RPMI8226 (cell line): ENCODE results near the gene CDH23.

ENCODE experiments used
- DNase-seq: peaks from one replicate; pipeline ENCODE4 v3.0.0-alpha.2; 2015

The CDH23 gene

DNA sequence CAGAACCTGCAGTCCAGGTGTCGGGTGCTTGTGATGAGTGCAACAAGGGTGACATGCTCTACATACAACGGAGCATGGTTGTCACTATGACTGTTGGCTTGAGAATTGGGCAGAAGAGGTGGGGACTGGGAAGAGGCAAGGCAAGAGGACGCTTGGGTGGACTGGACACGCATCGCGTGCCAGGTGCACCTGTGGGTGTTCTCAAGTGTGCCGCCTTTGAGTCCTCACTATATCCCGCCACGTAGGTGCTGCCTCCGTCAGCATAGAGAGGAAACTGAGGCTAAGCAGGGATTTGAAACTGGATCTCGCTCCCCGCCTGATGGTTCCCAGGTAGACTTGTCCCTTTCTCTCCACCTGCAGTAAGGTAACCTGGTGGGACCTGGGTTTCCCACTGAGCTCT is 27.2 kb downstream of the CDH23 start:
- no peak for DNase-seq

DNA sequence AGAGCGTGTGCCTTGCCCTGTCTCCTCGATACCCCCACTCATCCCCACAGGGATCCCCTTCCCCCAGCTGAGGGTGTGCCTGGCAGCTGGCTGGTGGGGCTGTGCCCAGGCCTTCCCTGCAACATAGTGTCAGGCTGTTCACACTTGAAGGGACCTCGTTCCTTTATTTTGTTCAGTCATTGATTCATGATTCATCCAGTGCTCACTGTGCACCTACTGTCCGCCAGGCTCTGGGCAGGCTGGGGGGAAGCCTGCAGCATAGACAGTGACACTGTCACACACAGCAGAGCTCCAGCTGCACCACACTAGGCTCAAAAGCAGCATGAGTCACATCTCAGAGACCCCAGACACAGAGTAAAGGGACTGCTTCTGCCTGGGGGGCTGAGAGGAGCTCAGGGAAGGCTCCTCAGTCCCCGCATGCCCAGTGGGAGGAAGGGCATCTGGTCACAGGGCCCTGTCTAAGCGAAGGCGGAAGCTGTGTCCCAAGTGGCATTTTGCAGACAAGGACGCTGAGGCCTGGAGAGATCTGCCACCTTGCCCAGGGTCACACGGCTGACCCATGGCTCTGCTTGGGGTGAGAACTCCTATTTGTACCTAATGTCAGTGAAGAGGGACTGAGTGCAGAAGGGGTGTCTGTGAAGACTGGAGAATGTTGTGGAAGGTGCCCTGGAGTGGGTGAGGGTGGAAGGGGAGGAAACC is 27.9 kb downstream of the CDH23 start:
- no peak for DNase-seq

DNA sequence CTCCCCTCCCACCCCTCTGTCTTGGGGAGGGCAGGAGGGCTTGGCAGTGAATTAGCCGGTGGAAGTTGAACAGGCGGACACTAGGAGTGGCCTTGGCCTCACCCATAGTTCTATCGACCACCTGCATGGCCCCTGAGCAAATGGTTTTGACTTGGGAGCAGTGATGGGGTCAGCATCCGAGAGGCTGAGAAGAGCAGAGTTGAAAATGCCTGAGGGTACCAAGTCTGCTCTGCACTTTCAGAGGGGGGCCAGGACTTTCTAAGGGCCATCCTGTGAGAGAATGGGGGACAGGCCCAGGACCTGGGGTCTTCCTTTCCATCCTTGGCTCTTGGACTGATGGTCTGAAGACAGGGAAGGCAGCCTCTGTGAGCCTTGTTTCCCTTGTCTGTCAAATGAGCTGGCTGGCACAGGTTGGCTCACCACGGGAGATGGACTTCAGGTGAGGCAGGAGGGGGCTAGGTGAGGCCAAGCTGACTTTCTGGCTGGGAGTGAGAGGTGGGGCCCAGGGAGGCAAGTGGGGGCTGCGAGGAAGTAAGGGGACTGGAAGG is 29.4 kb downstream of the CDH23 start:
- DNase-seq: no peak

- no peak for DNase-seq
Measured at GRCh38 chr10:71427246-71427645, 30.5 kb downstream of the CDH23 start.

- no peak for DNase-seq
Measured at GRCh38 chr10:71429304-71429703, 32.6 kb downstream of the CDH23 start.

DNA sequence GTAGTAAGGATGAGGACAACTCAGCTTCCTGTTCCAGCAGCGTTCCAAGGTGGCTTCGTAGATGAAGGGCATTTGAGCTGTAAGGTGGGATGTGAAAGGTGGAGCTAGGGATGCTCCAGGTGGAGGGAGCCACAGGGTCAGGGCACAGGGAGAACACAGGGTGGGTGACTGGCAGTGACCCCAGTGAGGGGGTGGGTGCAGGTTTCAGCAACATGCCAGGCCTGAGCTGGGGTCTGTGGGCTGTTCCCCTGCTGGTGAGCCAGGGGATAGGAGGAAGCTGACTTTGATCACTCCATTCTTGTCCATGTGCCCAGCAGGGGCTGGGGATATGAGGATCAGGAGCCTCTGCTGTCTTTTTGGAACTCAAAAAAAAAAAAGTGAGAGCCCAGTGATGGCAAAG is 33.2 kb downstream of the CDH23 start:
- no peak for DNase-seq

- no peak for DNase-seq
Measured at GRCh38 chr10:71431239-71432100, 34.8 kb downstream of the CDH23 start.

DNA sequence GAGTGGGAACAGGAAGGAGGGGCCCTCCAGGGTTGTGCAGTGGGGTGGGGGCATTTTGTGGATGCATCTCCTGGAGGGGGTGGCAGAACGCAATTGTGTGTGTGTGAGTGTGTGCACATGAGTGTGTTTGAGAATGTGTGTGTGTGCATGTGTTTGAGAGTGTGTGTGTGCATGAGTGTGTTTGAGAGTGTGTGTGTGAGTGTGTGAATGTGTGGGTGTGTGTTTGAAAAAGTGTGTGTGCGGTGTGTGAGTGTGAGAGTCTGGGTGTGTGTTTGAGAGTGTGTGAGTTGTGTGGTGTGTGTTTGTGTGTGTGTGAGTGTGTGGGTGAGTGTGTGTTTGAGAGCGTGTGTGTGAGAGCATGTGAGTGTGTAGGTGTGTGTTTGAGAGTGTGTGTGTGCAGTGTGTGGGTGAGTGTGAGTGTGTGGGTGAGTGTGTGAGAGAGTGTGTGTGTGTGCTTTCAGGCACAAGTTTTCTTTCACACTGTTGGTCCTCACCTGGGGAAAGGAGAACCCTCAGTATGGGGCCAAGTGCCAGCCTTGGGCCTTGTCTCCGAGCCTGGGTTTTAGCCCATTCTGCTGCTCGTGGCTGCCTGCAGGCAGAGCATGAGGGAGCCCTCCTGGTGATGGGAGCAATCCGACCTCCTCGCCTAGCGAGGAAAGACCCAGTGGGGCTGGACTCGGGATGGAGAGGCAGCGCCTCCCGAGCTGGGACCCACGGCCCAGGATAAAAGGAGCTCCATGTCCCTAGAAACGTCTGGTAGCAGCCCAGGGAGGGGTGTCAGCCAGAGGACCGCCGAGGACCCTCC is 35.6 kb downstream of the CDH23 start:
- no peak for DNase-seq

DNA sequence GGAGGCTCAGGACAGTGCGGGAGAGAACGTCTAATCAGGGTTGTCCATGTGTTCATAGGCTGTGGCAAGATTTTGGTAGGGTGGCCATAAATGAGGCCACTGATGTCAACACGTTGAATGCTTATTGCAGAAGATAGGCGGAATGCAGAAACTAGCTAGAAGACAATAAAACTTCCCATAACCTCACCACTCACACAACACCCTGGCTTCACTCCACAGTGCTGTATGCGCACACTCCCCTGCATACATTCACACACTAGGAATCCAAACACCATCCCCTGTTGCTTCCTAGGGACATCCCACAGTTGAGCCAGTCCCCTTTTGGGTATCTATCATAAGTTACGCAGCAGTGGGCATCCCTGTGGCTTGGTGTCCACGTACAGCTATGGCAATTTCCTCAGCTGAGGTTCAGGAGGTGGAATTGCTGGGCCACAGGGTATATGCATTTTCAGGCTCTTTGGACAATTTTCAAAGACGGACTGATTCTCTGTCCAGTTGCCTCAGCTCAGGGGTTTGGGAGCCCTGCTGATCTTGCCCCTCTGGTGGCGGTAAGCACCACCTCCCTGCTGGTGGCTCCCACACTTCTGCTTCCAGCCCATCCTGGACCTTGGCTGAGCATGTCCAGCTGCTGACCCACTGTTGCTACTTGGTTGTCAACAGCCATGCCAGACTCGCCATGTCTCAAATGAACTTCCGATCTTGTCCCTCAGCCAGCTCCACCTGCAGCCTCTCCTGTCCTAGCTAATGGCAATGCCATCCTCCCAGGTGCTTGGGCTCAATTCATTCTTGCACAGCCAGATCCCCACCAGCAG is 36.4 kb downstream of the CDH23 start:
- no peak for DNase-seq

DNA sequence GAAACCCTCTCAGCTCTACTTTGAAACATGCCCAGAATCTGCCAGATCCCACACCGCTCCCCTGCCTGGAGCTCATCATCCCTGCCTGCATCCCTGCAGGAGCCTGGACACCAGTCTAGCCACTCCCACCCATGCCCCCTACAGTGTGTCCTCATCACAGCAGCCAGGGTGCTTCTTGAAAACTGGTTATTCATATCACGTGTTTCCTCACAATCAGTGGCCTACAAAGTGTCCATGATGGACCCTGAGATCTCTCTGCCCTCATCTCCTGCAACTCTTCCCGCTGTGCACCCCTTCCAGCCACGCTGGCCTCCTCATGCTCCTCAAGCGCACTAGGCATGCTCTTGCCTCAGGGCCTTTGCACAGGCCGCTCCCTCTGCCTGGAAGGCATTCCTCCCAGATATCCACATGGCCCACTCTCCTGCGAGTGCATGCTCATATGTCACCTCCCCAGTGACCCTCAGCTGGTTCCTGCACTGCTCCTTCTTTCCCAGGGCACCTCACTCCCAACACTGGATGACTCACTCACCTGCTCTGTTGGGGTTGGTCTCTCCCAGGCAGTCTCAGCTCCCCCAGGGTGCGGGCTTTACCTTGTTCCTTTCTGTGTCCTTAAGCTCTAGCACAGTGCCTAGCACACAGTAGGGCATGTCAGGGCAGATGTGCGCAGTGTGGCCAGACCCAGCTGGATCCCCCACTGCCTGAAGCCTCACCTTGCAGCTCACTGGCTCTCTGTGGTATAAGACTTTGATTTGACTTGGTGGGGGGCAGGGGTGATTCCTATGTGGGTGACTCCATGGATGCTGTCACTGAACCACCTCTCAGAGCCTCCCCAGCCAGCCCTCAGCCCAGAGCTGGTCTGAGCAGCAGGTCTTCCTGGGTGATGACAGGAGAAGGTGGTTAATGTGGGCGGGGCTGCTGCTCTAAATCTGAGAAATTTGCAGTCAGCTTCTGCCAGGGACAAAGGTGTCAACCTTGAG is 37.3 kb downstream of the CDH23 start:
- no peak for DNase-seq

DNA sequence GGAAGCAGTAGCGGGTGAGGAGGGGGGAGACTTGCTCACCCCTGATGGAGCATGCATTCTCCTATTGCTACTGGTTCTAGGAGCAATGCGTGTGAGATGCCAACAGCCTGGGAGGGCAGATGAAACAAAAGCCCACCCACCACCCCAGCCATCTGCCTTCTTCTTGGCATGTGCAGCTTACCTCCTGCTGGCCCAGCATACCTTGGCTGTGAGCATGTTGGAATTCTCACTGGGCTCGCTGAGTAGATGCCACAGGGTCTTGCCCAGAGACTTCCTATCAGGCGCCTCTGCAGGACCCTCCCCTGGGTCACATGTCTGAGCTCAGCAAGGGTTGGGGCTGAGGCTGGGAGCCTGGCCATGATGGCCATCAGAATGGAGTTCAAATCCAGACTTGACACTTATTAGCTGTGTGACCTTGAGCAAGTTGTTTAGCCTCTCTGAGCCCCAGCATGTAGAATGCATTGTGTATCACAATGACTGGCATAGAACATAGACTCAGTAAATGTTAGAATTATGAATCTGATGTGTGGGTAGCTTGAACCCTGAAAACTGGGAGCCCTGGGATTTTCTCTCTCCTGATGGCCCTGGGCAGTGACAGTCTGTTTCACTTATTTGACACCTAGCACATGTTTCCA is 38.2 kb downstream of the CDH23 start:
- no peak for DNase-seq

- no peak for DNase-seq
Measured at GRCh38 chr10:71435571-71436267, 39.0 kb downstream of the CDH23 start.

- DNase-seq: no peak
Measured at GRCh38 chr10:71436268-71437125, 39.8 kb downstream of the CDH23 start.

DNA sequence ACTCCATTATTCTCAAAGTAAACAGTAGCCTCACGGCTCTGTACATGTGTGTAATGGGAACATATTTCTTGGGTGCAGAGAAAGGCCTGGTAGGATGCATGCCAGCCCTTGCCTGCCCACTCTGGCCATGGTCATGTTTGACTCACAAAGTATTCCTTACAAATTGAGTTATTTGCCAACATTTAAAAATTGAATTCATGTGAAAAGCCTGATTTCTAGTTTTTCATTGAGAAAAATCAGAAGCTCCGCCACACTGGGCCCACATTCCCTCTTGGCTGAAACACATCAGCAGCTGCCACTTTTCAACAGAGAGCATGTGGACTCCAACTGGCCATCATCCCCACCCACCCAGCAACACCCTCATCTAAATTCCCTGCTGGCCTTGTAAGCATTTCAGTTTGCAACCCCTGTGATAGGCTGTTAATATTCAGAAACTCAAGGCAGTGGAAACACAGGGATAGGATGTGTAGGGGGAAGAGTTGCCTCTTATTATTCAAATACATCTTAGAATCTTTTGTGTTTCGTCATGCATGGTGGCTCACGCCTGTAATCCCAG is 40.9 kb downstream of the CDH23 start:
- no peak for DNase-seq

- DNase-seq: no peak
Measured at GRCh38 chr10:71438761-71439160, 42.0 kb downstream of the CDH23 start.

DNA sequence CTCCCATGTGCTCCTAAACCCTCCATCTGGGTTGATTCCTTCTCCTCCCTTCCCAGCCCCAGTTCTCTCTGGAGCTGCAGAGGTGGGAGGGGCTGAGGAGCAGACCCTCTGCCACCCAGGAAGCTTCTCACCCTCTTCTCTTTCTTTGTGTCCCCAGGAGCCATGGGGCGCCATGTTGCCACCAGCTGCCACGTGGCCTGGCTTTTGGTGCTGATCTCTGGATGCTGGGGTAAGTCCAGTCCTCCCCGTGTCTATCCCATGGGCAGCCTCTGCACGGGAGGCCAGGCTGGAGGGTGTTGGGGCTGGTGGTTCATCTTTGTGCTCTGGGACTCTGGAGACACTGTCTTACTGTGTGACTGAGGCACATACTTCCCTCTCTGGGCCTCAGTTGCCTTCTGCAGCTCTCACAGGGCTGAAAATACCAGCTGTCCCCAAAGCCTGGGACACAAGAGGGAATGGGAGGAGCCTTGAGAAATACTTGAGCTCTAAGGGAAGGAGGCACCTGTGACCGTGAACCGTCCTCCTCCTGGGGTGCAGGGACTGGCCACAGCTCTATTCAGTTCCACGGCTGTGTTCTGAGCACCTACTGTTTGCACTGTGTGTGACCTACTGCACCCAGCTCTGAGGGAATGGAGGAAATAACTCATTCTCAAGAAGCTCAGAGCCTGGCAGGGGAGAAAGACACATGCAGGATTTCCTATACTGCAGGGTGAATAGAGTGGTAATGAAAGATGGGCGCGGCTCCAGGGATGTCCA is 43.1 kb downstream of the CDH23 start:
- DNase-seq: no peak

DNA sequence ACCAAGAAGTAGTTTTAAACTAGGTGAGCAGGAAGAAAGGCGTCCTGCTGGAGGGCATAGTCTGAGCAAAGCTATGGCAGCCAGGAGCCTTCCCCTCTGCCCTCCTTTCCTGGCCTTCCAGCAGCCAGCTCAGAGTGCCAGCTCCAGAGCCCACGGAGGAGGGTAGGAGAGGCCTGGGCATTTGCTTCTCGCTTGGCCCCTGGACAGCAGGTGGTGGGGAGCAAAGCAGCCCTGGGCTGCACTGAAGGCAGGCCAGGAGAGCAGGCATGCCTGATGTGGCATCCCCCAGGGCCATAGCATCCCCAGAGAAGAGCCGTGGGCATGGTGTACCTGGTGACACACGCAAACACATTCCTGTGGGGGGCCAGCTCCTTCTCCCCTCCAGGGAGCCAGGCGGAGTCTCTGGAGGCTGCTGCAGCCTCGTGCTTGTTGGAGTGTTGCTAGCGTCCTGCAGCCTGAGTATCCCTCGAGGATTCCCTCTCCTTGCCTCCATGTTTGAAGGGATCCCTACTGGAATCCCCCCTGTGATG is 43.9 kb downstream of the CDH23 start:
- no peak for DNase-seq

DNA sequence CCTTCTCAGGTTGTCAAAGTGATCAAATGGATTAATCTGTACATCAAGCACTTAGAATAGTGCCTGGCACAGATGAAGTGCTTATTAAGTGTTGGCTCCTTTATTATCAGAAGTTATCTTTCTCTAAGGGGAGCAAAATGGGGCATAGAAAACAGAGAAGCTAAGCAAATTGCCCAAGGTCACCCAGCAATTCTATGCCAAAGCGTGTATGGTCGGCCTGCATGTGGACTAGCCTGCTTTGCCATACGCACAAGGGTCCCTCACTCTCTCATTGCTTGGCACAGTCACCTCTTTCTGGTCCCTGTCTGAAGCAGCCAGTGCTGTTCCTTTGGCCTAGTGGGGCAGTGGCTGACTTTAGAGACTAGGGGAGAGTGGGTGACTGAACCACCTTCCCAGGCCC is 45.3 kb downstream of the CDH23 start:
- no peak for DNase-seq
